Stimulated activated CD4-positive, alpha-beta T cell treated with anti-CD3 and anti-CD28 coated beads, Interleukin-1b, Interleukin-23, amount 100 ng/mL, for 1 hour (primary cell): Measurements from ENCODE around the gene CNOT1.
"Not testable (repeated sequence)": the region's sequence is repeated elsewhere in the genome, so short reads cannot be mapped to it uniquely, and the experiment has no call there.

Experiments
- DNase-seq, 2 donors: peaks; one replicate each; pipeline ENCODE4 v3.0.0-alpha.2; 2020; ENCODE audit warnings: low read depth in 2 of 2

The CNOT1 gene

GRCh38 chr16:58582133-58582532, 47.5 kb downstream of the CNOT1 start:
- no peak for DNase-seq

GRCh38 chr16:58579587-58579986, 50.0 kb downstream of the CNOT1 start:
- DNase-seq, result no peak

- no peak for DNase-seq
These were observed 51.0 kb downstream of the CNOT1 start for GRCh38 chr16:58578642-58579041.

- DNase-seq, result no peak
These were observed 52.5 kb downstream of the CNOT1 start for GRCh38 chr16:58577141-58577540.

- DNase-seq, result no peak
These were observed 54.7 kb downstream of the CNOT1 start for GRCh38 chr16:58574895-58575294.

- not testable (repeated sequence) for DNase-seq
These were observed 63.9 kb downstream of the CNOT1 start for GRCh38 chr16:58565697-58566096.

- DNase-seq, result no peak
These were observed 65.9 kb downstream of the CNOT1 start for GRCh38 chr16:58563775-58564174.

- DNase-seq, result no peak
These were observed 66.4 kb downstream of the CNOT1 start for GRCh38 chr16:58563235-58563634.

GRCh38 chr16:58556678-58557077, 72.9 kb downstream of the CNOT1 start:
- DNase-seq, result no peak

GRCh38 chr16:58551496-58551895, 78.1 kb downstream of the CNOT1 start:
- no peak for DNase-seq

- no peak for DNase-seq
These were observed 81.2 kb downstream of the CNOT1 start for GRCh38 chr16:58548378-58548777.

GRCh38 chr16:58543685-58544084, 85.9 kb downstream of the CNOT1 start:
- DNase-seq, result no peak

GRCh38 chr16:58542291-58542690, 87.3 kb downstream of the CNOT1 start:
- no peak for DNase-seq

- DNase-seq, result no peak
These were observed 87.9 kb downstream of the CNOT1 start for GRCh38 chr16:58541711-58542110.

- DNase-seq, result no peak
These were observed 92.3 kb downstream of the CNOT1 start for GRCh38 chr16:58537124-58537906.

- DNase-seq, result no peak
These were observed 93.3 kb downstream of the CNOT1 start for GRCh38 chr16:58536278-58536677.

- no peak for DNase-seq
These were observed 94.5 kb downstream of the CNOT1 start for GRCh38 chr16:58535100-58535499.

GRCh38 chr16:58533751-58534470, 95.7 kb downstream of the CNOT1 start:
- no peak for DNase-seq

GRCh38 chr16:58532414-58532813, 97.2 kb downstream of the CNOT1 start:
- DNase-seq, result no peak

GRCh38 chr16:58530179-58530578, 99.4 kb downstream of the CNOT1 start:
- DNase-seq, result no peak

- no peak for DNase-seq
These were observed 109.9 kb downstream of the CNOT1 start for GRCh38 chr16:58519707-58520106.

- no peak for DNase-seq
These were observed 110.7 kb downstream of the CNOT1 start for GRCh38 chr16:58518980-58519368.
